GM21576 (cell line): ENCODE measurements around the gene SLC7A7.
"Not testable (repeated sequence)": the region's sequence is repeated elsewhere in the genome, so short reads cannot be mapped to it uniquely, and the experiment has no call there.

Experiments
- ATAC-seq: cut with Tn5 transposase; IDR thresholded peaks from one replicate; pipeline ENCODE4 v1.9.1; 2021; ENCODE audit warnings: mild to moderate bottlenecking, moderate library complexity; ENCODE audit not compliant: unreplicated experiment

SLC7A7 gene

DNA sequence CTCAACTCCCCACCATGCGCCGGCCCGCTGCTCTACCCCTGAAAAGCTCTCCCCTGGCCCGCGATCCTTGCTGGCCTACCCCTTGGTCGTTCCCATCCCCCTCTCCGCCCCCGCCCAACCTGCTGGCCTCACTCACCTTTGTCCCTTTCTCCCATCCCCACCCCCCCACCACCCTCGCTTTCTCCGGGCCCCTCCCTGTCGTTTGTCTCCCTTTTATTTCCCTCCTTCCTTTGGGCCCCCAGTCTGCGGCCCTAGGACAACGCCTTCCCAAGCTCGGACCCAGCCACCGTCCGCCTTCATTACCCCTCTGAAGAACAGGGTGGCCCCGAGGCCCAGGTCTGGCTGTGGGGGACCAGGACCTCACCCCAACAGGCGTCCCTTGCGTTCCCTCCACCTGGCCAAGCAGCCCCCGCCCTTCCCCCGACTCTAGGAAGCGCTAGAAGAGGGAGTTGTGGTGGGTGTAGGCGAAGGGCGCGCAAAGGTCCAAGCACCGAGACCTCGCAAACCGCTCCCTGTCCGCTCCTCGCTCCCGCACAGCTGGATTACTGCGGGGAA lies 6.9 kb upstream of the SLC7A7 start:
- ATAC-seq: no peak

DNA sequence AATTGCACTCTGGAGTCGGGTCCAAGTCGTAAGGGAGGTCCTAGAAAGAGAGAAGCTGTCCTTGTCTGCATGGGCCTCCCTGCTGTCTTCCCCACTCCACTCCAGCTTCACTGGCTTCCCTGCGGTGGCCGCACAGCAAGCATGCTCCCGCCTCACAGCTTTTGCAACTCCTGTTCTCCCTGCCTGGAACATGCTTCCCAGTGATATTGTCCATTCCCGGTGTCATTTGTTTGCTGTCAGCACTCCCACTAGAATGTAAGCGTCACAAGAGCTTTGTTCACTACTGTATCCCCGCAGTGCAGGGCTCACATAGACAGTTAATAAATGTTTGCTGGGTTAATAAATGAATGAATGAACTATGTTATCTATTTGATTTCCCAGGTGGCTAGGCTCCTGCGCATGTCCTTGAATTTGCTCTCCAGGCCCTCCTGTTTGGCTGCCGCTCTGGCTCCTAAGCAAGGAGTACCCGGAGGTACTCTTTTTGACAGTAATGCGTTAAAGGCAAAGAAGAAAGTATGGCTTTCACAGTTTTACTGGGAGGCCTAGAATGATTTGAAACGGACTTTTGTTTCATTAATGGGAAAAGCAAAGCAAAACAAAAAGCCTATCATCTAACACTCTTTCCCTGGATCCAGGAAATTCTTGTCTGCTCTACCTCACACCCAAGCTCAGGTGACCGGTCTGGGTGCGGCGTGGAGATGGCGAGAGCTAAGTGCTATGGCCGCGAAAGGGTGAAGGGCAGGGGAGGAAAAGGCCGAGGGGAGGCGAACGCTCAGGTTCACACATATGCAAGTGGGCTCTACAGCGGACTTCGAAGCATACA lies 6.2 kb upstream of the SLC7A7 start:
- ATAC-seq: no peak

DNA sequence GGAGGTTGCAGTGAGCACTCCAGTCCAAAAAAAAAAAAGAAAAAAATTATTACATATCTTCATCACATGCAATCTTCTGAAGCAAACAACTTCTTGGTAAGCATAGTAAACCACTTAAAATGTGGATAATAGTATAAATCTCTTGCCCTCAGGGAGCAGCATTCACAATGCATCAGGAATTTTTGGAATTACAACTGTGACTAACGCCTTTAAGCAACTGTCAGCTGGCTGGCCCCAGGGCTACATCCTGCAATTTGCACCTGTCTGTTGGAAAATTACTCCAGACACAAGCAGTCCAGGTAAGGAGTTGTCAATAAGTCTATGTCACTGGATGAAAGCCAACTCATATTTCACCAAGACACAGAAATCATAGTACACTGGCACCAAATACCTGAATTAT lies 5.5 kb upstream of the SLC7A7 start:
- no peak for ATAC-seq

GRCh38 chr14:22819151-22819988 lies 4.1 kb upstream of the SLC7A7 start:
- ATAC-seq: peak; percentile 37

GRCh38 chr14:22814373-22814772 lies 862 bp downstream of the SLC7A7 start:
- ATAC-seq: no peak

DNA sequence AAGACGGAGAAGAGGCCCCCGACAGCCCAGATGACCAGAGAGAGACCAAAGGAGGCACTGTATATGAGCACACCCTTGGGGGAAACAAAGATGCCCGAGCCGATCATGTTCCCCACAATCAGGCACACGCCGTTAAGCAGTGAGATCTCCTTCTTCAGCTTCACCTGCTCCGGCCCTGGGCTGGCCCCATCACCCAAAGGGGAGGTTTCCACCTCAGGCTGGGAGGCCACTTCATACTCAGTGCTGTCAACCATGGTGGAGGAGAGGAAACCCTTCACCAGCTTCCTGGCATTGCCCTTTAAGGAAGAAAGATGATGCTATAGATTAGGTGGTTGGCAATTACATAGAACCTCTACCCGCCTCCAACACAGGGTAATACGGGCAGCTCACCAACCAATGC lies 2.1 kb downstream of the SLC7A7 start:
- ATAC-seq: no peak

DNA sequence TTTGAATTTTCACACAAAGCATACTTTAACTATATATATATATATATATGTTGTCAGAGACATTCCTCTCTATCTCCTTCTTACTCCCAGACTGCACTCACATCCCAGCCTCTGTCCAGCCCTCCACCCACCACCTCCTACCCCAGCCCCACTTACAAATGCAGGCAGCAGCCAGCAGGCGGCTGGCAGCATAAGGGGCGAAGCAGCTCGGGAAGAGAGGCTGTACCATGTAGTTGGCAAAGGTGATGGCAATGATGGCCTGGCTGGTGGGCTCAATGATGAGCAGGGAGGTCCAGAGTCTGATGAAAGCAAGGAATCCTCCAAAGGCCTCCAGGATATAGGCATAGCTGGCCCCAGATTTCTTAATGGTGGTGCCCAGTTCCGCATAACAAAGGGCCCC lies 2.5 kb downstream of the SLC7A7 start:
- no peak for ATAC-seq

GRCh38 chr14:22811722-22812121 lies 3.5 kb downstream of the SLC7A7 start:
- no peak for ATAC-seq

GRCh38 chr14:22808388-22809209 lies 6.6 kb downstream of the SLC7A7 start:
- ATAC-seq: no peak

GRCh38 chr14:22807432-22808087 lies 7.7 kb downstream of the SLC7A7 start:
- no peak for ATAC-seq

DNA sequence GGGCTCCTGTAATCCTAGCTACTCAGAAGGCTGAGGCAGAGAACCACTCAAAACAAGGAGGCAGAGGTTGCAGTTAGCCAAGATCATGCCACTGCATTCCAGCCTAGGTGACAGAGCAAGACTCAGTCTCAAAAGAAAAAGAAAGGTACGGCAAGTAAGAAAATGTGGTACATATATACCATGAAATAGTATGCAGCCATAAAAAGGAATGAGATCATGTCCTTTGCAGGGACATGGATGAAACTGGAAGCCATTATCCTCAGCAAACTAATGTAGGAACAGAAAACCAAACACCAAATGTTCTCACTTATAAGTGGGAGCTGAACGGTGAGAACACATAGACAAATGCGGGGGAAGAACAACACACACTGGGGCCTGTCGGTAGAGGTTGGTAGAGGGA lies 10.0 kb downstream of the SLC7A7 start:
- not testable (repeated sequence) for ATAC-seq

- ATAC-seq: peak; percentile 40
These were observed 11.6 kb downstream of the SLC7A7 start for GRCh38 chr14:22803687-22803974.

DNA sequence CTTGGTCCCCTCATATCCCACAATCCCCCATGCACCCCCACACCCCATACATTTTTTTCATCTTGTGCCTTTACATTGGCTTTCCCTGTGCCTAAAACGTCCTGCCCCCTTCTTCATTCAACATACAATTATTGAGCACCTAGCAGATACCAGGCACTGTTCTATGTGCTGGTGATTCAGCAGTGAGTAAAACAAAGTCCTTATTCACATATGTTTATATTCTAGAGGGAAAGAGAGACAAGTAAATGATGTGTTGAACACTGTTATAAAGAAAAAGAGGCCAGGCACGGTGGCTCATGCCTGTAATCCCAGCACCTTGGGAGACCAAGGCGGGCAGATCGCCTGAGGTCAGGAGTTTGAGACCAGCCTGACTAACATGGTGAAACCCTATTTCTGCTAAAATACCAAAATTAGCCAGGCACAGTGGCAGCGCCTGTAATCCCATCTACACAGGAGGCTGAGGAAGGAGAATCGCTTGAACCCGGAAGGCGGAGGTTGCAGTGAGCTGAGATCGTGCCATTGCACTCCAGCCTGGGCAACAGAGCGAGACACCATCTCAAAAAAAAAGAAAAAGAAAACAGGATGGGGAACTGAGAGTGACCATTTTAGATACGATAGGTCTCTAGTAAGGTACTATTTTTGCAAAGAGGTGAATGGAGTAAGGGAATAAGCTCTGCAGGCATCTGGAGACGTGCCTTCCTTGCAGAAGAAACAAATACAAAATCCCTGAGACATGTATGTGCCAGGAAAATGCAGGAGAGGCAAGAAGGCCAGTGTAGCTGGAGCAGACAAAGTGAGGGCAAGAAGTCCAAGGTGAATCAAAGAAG lies 12.2 kb downstream of the SLC7A7 start:
- ATAC-seq: peak; percentile 42

DNA sequence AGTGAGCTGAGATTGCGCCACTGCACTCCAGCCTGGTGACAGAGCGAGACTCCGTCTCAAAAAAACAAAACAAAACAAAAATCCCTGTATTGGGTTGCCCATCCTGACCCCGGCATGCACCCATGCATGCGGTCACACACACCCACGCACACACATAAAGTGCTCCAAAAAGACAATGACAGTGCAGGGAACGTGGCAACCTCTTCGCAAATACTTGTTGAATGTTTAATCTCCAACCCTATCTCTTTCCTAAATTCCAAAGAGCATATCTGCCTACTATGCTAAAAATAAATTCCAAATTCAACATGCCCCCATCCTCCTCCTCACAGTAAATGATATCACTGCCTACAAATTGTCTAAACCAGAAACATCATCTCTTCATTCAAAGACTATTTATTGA lies 13.5 kb downstream of the SLC7A7 start:
- no peak for ATAC-seq

- ATAC-seq: no peak
These were observed 14.9 kb downstream of the SLC7A7 start for GRCh38 chr14:22800346-22800745.

GRCh38 chr14:22798528-22798927 lies 16.7 kb downstream of the SLC7A7 start:
- no peak for ATAC-seq

DNA sequence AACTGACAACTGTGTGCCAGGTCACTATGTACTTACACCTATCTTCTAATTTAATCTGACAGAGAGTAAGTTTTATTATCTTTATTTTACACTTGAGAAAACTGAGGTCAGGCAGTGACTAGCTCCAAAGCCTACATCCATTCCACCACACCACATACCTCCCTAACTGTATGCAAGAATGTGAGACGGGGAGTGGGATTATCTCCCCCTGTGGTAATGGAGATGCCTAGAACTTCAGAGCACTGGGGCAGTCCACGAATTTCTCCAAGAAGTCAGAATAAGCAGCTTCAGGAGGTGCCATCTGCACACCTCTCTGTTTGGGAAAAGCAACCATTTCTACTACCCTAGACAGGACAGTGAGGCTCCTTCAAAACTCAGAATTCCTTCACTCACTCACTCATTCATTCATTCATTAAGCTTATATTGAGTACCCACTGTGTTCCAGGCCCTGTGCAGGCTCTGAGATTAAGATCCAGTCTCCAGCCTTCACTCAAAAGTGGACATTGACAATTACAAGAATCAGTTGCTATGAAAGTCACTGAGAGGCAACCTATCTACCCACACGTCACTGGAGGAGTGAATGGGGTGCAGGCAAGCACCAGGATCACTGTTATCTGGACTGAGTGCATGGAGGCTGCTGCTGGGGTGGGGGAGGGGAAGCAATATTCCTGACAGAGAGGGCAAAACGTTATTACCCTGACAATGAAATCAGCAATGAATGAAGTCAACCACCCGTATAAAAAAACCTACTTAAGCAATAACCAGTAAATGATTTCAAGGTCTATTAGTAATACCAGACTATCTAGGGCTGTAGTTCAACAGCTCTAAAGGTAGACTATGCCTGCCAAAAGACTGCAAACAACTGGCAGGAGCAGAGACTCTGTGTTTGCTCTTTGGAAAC lies 18.0 kb downstream of the SLC7A7 start:
- no peak for ATAC-seq

DNA sequence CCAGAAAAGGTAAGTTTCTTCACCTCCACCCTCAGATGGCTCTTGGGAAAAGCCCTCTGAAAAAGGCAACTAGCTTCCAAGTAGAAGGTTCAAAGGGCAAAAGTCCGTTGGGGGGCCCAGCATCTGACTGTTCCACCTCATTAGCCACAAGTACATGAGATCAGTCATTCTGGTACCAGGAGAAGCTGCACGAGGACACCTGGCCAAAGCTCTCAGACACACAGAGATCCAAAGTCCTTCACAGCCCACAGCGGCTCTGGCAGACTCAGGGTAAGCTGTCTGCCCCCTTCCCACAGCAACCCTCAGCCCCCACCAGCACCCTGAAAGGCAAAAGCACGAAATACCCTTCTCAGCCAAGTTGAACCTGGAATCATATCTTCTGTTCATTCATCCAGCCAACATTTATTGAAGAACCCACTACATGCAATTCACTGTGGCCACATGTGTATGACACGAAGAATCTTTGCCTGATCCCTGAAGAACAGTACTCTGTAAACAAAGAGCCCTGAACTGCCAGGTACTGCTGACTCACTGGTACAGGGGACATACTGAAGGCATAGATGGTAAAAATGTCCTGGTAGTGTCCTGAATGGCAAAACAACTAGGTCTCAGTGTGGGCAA lies 19.0 kb downstream of the SLC7A7 start:
- ATAC-seq: no peak
